Measurements from ENCODE around the gene DAZAP1.

Gene DAZAP1

DNA sequence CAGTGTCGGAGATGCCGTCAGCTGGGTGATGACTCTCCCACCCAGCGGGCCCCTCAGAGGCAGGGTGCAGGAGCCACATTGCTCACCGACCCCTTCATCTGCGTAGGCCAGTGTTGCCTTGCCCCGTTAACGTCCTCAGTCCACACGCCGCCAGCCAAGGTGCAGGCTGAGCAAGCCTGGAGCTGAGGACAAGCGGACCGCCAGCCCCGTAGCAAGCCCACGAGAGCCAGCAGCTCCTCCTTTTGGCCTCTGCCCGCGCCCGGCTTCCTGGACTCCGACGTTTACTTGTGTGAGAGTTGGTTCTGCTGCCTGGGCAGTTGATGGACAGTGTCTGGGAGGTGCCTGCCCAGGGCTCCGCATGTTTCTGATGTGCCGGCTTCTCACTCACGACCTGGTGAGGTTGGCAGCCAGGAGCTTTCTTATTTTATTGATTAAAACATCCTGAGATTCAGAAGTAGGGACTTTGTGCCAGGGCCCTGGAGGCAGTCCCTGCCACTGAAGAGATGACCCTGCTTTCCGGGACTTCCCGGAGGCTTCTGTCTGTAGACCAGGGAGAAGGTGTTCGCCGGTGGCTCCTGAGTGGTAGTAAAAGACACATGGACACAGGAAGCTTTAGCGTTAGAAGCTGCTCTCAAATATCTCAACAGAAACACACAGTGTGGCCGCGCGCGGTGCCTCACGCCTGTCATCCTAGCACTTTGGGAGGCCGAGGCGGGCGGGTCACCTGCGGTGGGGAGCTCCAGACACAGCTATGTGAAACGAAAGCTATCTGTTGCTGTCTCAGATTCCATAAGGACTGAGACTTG, 5.8 kb downstream of the DAZAP1 start:
- CTCF ChIA-PET: interaction anchor here (0.7 to 1.6 kb wide), 4 partner anchors 19 to 169 kb away, joined by 3 to 6 read pairs (median 4); no protein-coding TSS in a partner anchor
- H3K27ac ChIP-seq: peak overlapping the region; percentile 96
- POLR2A ChIA-PET (ENCODE audit: low non-redundant PET): no interaction called here
- TF ChIP-seq, protein P1, sequence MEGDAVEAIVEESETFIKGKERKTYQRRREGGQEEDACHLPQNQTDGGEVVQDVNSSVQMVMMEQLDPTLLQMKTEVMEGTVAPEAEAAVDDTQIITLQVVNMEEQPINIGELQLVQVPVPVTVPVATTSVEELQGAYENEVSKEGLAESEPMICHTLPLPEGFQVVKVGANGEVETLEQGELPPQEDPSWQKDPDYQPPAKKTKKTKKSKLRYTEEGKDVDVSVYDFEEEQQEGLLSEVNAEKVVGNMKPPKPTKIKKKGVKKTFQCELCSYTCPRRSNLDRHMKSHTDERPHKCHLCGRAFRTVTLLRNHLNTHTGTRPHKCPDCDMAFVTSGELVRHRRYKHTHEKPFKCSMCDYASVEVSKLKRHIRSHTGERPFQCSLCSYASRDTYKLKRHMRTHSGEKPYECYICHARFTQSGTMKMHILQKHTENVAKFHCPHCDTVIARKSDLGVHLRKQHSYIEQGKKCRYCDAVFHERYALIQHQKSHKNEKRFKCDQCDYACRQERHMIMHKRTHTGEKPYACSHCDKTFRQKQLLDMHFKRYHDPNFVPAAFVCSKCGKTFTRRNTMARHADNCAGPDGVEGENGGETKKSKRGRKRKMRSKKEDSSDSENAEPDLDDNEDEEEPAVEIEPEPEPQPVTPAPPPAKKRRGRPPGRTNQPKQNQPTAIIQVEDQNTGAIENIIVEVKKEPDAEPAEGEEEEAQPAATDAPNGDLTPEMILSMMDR (conservative IDR thresholded peaks at IDR 0.05; ENCODE audit: low read depth): no peak
- no peak for DNase-seq (ENCODE audit: low spot score)

DNA sequence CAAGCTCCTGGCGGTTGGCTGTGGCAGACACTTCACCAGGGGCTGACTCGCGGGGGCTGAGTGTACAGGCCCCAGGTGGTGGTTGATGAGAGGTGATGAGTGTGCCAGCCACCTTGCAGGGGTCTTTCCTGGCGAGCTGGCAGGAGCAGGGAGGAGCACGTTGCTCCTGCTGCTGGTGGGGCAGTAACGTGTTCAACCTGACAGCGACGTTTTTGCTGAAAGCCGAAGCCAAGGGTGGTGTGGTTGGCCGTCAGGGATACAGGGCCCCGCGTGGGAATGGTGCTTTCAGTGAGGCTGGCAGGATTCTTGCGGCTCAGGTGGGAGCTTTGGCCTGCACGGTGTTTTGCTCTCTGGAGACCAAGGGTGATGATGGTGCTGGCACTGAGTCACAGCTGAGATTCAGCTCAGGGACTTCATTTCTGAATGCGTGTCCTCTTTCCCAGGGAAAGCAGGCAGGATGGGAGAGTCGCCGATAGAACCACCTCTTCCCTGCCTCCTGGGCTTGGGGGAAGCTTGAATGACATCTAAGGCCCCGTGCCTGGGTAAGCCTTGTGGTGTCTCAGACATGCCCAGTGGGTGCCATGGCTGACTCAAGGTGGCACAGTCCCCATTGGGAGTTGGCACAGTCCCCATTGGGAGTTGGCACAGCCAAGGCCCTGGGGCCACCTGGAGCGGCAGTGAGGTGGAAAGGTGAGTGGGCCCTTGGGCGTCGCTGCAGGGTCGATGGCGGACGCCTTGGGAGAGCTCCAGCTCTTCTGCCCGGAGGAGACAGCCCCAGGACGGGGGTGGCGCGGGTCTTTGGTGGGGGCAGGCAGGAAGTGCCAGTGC, 8.8 kb downstream of the DAZAP1 start:
- ChIA-PET CTCF (interaction anchor here (0.6 kb wide), 1 partner anchor 130 kb away, joined by 3 read pairs; no protein-coding TSS in a partner anchor), POLR2A (ENCODE audit: low non-redundant PET) (interaction anchor here (0.8 kb wide), 1 partner anchor 45 kb away, joined by 3 read pairs; no protein-coding TSS in a partner anchor)
- no peak for DNase-seq (ENCODE audit: low spot score)
- TF ChIP-seq, protein P1 (conservative IDR thresholded peaks at IDR 0.05; ENCODE audit: low read depth): no peak
- peak overlapping the region; percentile 96 for H3K27ac ChIP-seq

DNA sequence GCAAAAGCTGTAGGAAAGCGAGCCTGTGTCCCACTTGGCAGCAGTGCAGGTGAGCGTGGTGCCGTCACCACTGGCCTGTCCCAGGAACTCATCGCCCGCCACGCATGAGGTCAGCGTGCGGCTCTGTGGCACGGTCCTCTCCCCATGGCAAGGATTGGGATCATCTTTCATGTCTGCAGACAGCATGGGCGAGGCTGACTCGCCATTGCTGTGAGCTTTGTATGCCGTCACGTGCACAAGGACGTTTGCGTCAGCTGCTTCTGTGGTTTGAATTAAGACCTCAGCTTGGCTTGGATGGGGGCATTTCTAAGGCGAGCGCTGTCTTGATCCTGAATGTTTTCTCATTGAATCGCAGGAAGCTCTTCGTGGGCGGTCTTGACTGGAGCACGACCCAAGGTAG, 9.8 kb downstream of the DAZAP1 start:
- H3K27ac ChIP-seq: peak overlapping the region; percentile 96
- no peak for DNase-seq (ENCODE audit: low spot score)
- CTCF ChIA-PET: no interaction called here
- TF ChIP-seq, protein P1 (conservative IDR thresholded peaks at IDR 0.05; ENCODE audit: low read depth): no peak
- POLR2A ChIA-PET (ENCODE audit: low non-redundant PET): no interaction called here

GRCh38 chr19:1417681-1418495, 10.5 kb downstream of the DAZAP1 start:
- DNase-seq (ENCODE audit: low spot score): no peak
- peak overlapping the region; percentile 96 for H3K27ac ChIP-seq
- ChIA-PET POLR2A (ENCODE audit: low non-redundant PET) (interaction anchor here (0.6 kb wide), 1 partner anchor 734 kb away, joined by 17 read pairs; no protein-coding TSS in a partner anchor), CTCF (no interaction called here)
- TF ChIP-seq, protein P1 (conservative IDR thresholded peaks at IDR 0.05; ENCODE audit: low read depth): no peak

DNA sequence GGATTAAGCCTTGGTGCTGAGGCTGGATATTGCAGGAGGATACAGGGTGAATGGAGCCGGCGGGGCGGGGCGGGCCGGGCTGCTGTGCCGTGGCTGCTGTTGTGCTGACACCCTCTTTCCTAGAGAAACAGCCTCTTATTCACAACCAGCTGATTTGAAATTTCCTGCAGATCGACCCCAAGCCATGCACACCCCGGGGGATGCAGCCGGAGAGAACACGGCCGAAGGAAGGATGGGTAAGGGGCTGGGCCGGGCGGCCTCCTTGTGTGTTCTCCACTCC, 11.1 kb downstream of the DAZAP1 start:
- no peak for DNase-seq (ENCODE audit: low spot score)
- CTCF ChIA-PET: no interaction called here
- POLR2A ChIA-PET (ENCODE audit: low non-redundant PET): interaction anchor here (0.6 kb wide), 2 partner anchors 12 to 735 kb away, joined by 6 to 17 read pairs; no protein-coding TSS in a partner anchor
- TF ChIP-seq, protein P1 (conservative IDR thresholded peaks at IDR 0.05; ENCODE audit: low read depth): no peak
- H3K27ac ChIP-seq: peak overlapping the region; percentile 15; the same call in 1 of the 2 replicates

Measured in RWPE1 (cell line).